A673 (cell line): ENCODE results near the gene PIGQ.
"Not testable (repeated sequence)": the region's sequence is repeated elsewhere in the genome, so short reads cannot be mapped to it uniquely, and the experiment has no call there.

Experiments
- EZH2 ChIP-seq: fragments of 200-600 bp; sonication (generic); IDR thresholded peaks from 2 replicates; pipeline ENCODE4 v1.6.1; 2017; ENCODE audit warnings: borderline replicate concordance, low read depth, mild to moderate bottlenecking, mixed read lengths, antibody characterized with exemption, low read length; ENCODE audit not compliant: poor library complexity, severe bottlenecking
- TF ChIP-seq, protein P1 (sequence below): fragments of 300-800, 200-600 bp; sonication (generic); conservative IDR thresholded peaks from 2 replicates; pipeline ENCODE4 v1.5.1; 2017; ENCODE audit warnings: low read depth, mild to moderate bottlenecking, antibody characterized with exemption, low read length, moderate library complexity, mixed read lengths

DNA sequence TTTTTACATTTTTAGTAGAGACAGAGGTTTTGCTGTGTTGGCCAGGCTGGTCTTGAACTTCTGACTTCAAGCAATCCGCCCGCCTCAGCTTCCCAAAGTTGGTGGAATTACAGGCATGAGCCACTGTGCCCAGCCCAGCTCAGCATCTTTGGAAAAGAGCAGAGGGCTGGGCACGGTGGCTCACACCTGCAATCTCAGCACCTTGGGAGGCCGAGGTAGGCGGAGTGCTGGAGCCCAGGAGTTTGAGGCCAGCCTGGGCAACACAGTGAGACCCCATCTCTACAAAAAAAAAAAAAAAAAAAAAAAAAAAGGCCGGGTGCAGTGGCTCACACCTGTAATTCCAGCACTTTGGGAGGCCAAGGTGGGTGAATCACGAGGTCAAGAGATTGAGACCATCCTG is 27.9 kb downstream of the PIGQ start:
- TF ChIP-seq, protein P1, sequence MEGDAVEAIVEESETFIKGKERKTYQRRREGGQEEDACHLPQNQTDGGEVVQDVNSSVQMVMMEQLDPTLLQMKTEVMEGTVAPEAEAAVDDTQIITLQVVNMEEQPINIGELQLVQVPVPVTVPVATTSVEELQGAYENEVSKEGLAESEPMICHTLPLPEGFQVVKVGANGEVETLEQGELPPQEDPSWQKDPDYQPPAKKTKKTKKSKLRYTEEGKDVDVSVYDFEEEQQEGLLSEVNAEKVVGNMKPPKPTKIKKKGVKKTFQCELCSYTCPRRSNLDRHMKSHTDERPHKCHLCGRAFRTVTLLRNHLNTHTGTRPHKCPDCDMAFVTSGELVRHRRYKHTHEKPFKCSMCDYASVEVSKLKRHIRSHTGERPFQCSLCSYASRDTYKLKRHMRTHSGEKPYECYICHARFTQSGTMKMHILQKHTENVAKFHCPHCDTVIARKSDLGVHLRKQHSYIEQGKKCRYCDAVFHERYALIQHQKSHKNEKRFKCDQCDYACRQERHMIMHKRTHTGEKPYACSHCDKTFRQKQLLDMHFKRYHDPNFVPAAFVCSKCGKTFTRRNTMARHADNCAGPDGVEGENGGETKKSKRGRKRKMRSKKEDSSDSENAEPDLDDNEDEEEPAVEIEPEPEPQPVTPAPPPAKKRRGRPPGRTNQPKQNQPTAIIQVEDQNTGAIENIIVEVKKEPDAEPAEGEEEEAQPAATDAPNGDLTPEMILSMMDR = not testable (repeated sequence)
- not testable (repeated sequence) for TF ChIP-seq EZH2
